Adipocyte (in vitro differentiated cells): ENCODE results near the gene DAB2IP.
A peak's percentile ranks its signal among the peaks of the same experiment; 100 is the strongest.

Source experiments
- DNase-seq: peaks from one replicate; pipeline ENCODE4 v3.0.0-alpha.2; 2015; ENCODE audit warnings: low read depth
- H3K27me3 ChIP-seq: replicated peaks from 2 replicates; pipeline ENCODE4 v1.7.0; 2013; ENCODE audit warnings: mild to moderate bottlenecking, low read length, moderate library complexity; ENCODE audit not compliant: control insufficient read depth, insufficient read depth
- H3K36me3 ChIP-seq: 2 replicates; pipeline ENCODE4 v1.7.0; 2013; ENCODE audit warnings: low read length, mild to moderate bottlenecking, moderate library complexity; ENCODE audit not compliant: control insufficient read depth, insufficient read depth, severe bottlenecking
- H3K4me1 ChIP-seq: 2 replicates; pipeline ENCODE4 v1.7.0; 2013; ENCODE audit warnings: mild to moderate bottlenecking, low read length, moderate library complexity; ENCODE audit not compliant: control insufficient read depth, insufficient read depth
- H3K4me3 ChIP-seq: 2 replicates; pipeline ENCODE4 v1.7.0; 2013; ENCODE audit warnings: mild to moderate bottlenecking, low read length, moderate library complexity
- H3K9ac ChIP-seq: 2 replicates; pipeline ENCODE4 v1.7.0; 2013; ENCODE audit warnings: mild to moderate bottlenecking, low read length, moderate library complexity
- H3K9me3 ChIP-seq: 2 replicates; pipeline ENCODE4 v1.7.0; 2013; ENCODE audit warnings: mild to moderate bottlenecking, low read length, moderate library complexity; ENCODE audit not compliant: control insufficient read depth

Gene DAB2IP

GRCh38 chr9:121711281-121711680, 59.8 kb downstream of the DAB2IP start:
- Histone ChIP-seq H3K4me3 (no peak overlapping the region), H3K27me3 (no peaks in the 10 kb centered on the region), H3K4me1 (no peaks in the 10 kb centered on the region), H3K9me3 (no peaks in the 10 kb centered on the region), H3K36me3 (no peaks in the 10 kb centered on the region), H3K9ac (no peak overlapping the region)
- no peak for DNase-seq

DNA sequence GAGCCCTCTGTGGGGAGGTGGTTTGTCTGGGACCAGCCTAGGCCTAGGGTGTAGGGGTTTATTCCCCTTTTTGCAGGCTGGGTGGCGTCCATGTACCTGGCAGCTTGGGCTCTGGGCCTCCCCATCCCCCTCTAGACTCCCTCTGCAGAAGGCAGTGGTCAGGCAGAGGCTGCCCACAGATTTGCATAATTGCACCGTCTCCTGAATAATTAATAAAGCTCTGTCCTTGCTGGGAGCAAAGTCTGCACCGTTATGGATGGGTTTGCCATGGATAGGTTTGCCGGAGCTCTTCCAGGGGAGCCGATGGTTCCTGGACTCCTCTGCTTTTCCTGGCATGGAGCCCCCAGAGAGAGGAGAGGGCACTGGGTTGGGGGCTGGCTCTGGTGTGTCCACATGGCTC, 60.4 kb downstream of the DAB2IP start:
- Histone ChIP-seq H3K36me3 (no peaks in the 10 kb centered on the region), H3K9me3 (no peaks in the 10 kb centered on the region)

DNA sequence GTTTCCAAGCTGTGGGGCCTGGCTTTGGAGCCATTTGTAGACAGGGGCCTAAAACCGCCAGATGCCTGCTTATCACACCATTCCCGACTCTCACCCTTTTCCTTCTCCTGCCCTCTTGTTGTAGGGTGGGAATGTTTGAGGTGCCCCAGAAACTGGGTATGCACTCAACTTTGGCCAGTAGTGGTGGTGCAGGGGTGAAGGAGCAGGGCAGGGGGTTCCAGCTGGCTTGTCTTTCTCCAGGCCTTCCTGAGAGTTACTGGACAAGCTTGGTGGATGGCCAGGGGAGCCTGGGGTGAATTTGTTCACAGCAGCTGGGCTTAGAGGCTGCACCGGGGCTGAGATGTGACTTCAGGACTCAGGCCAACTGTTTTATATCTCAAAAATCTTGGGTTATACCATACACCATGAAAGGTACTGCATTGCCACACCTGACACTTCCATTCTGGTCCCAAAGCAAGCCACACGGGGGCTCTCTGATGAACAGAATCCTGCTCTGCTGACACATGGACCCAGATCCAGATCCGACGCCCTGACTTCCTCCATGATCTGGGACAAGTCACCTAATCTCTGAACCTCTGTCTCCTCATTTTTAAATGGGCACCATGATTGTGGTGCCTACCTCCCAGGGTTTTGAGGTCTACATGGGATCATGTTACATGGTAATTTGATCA, 62.1 kb downstream of the DAB2IP start:
- Histone ChIP-seq H3K36me3 (no peaks in the 10 kb centered on the region), H3K4me1 (no peaks in the 10 kb centered on the region), H3K27me3 (no peaks in the 10 kb centered on the region), H3K4me3 (no peak overlapping the region), H3K9ac (no peak overlapping the region), H3K9me3 (no peaks in the 10 kb centered on the region)
- DNase-seq = no peak

More for the DNA sequence above, 60.4 kb downstream of the DAB2IP start:
- Histone ChIP-seq H3K4me1 (no peaks in the 10 kb centered on the region), H3K4me3 (no peak overlapping the region), H3K27me3 (no peaks in the 10 kb centered on the region), H3K9ac (no peak overlapping the region)
- DNase-seq = no peak

GRCh38 chr9:121714075-121714705, 62.8 kb downstream of the DAB2IP start:
- Histone ChIP-seq H3K9ac (no peak overlapping the region), H3K36me3 (no peaks in the 10 kb centered on the region), H3K27me3 (no peaks in the 10 kb centered on the region), H3K9me3 (no peaks in the 10 kb centered on the region), H3K4me1 (no peaks in the 10 kb centered on the region), H3K4me3 (no peak overlapping the region)
- DNase-seq = no peak

GRCh38 chr9:121714873-121715272, 63.4 kb downstream of the DAB2IP start:
- DNase-seq = no peak
- Histone ChIP-seq H3K36me3 (no peaks in the 10 kb centered on the region), H3K9me3 (no peaks in the 10 kb centered on the region), H3K4me1 (no peaks in the 10 kb centered on the region), H3K4me3 (no peak overlapping the region), H3K27me3 (no peaks in the 10 kb centered on the region), H3K9ac (no peak overlapping the region)

GRCh38 chr9:121717141-121717991, 65.9 kb downstream of the DAB2IP start:
- Histone ChIP-seq H3K27me3 (no peaks in the 10 kb centered on the region), H3K4me3 (no peak overlapping the region), H3K36me3 (no peaks in the 10 kb centered on the region), H3K9me3 (no peaks in the 10 kb centered on the region), H3K4me1 (no peaks in the 10 kb centered on the region), H3K9ac (no peak overlapping the region)
- no peak for DNase-seq

DNA sequence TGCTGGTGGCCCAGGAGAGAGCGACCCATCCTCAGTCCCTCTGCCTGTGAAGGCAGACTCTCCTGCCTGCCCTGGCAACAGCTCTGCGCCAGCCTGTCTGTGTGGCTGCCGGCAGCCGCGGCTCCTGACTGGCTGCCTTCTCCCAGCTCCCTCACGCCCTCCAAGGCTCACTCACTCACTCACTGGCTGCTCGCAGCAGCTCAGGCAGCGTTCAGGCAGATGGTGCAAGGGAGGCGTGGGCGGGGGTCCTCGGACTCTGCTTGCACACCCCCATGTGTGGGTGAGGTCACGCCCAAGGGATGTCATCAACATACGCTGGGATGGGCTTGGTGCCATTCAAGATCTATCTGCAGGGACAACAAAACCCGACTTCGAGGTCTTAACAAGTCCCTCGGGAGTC, 66.7 kb downstream of the DAB2IP start:
- H3K36me3 ChIP-seq = no peaks in the 10 kb centered on the region
- H3K9ac ChIP-seq = no peak overlapping the region
- no peak overlapping the region for H3K4me3 ChIP-seq
- DNase-seq = no peak
- H3K9me3 ChIP-seq = no peaks in the 10 kb centered on the region
- no peaks in the 10 kb centered on the region for H3K27me3 ChIP-seq
- no peaks in the 10 kb centered on the region for H3K4me1 ChIP-seq

DNA sequence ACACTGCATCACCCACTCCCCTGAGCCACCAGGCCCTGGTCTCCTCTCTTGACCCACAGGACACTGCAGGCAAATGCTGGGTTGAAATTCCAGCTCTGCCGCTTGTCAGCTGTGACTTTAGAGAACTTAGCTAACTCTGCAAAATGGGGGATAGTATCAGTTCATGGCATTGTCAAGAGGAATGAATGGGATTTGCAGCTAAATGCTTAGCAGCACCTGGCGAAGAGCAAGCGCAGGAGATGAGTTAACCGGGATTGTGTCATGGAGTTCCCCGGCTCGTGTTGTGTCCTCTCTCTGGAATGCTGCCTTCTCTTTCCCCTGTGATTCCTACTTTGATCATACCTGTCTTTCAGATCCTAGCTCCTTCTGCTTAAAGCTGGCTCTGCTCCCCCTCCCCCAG, 67.1 kb downstream of the DAB2IP start:
- no peaks in the 10 kb centered on the region for H3K27me3 ChIP-seq
- DNase-seq = no peak
- H3K4me3 ChIP-seq = no peak overlapping the region
- H3K4me1 ChIP-seq = no peaks in the 10 kb centered on the region
- H3K9ac ChIP-seq = no peak overlapping the region
- H3K9me3 ChIP-seq = no peaks in the 10 kb centered on the region
- no peaks in the 10 kb centered on the region for H3K36me3 ChIP-seq

- H3K9me3 ChIP-seq = no peaks in the 10 kb centered on the region
- H3K9ac ChIP-seq = no peak overlapping the region
- H3K4me1 ChIP-seq = peaks cover 12% of the 10 kb centered on the region
- no peak overlapping the region for H3K4me3 ChIP-seq
- no peaks in the 10 kb centered on the region for H3K36me3 ChIP-seq
- no peak for DNase-seq
- H3K27me3 ChIP-seq = no peaks in the 10 kb centered on the region
These were observed 69.0 kb downstream of the DAB2IP start for GRCh38 chr9:121720311-121721057.

DNA sequence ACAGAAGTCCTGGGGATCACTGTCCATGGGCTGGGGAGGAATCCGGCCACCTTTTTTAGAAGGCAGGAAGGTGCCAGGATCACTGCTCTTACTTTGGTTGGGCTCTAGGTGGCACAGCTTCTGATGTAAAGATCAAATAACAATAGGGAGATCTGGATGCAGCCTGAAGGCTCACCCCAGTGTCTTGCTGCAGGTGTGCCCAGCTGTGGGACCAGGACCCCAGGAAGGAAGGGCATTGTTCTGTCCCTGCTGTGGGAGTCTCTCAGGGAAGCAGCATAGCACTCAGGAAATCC, 69.6 kb downstream of the DAB2IP start:
- no peak overlapping the region for H3K9ac ChIP-seq
- H3K4me1 ChIP-seq = peaks cover 13% of the 10 kb centered on the region
- DNase-seq = no peak
- H3K27me3 ChIP-seq = no peaks in the 10 kb centered on the region
- no peaks in the 10 kb centered on the region for H3K9me3 ChIP-seq
- H3K4me3 ChIP-seq = no peak overlapping the region
- no peaks in the 10 kb centered on the region for H3K36me3 ChIP-seq

- H3K27me3 ChIP-seq = no peaks in the 10 kb centered on the region
- no peak overlapping the region for H3K9ac ChIP-seq
- H3K36me3 ChIP-seq = no peaks in the 10 kb centered on the region
- DNase-seq = peak; percentile 47
- H3K4me1 ChIP-seq = peaks cover 13% of the 10 kb centered on the region
- H3K4me3 ChIP-seq = no peak overlapping the region
- H3K9me3 ChIP-seq = no peaks in the 10 kb centered on the region
These were observed 70.3 kb downstream of the DAB2IP start for GRCh38 chr9:121721770-121722169.
